ENCODE measurements around the gene PGRMC2.

PGRMC2 gene

GRCh38 chr4:128287141-128287870, at the start of gene PGRMC2:
PGRMC2 (minus strand) TSS chr4:128287813; CDS start chr4:128287790, 23 bp downstream.
- DNase-seq = no peak

- no peak for DNase-seq
These were observed 47.9 kb upstream of the PGRMC2 start for GRCh38 chr4:128335541-128335940.

- no peak for DNase-seq
These were observed 46.6 kb upstream of the PGRMC2 start for GRCh38 chr4:128334256-128334655.

- no peak for DNase-seq
These were observed 45.9 kb upstream of the PGRMC2 start for GRCh38 chr4:128333309-128334018.

- no peak for DNase-seq
These were observed 44.5 kb upstream of the PGRMC2 start for GRCh38 chr4:128332081-128332480.

- no peak for DNase-seq
These were observed 42.0 kb upstream of the PGRMC2 start for GRCh38 chr4:128329638-128330037.

GRCh38 chr4:128328106-128328505, 40.5 kb upstream of the PGRMC2 start:
- DNase-seq = no peak

- DNase-seq = no peak
These were observed 35.8 kb upstream of the PGRMC2 start for GRCh38 chr4:128323401-128323800.

GRCh38 chr4:128322986-128323385, 35.4 kb upstream of the PGRMC2 start:
- no peak for DNase-seq

GRCh38 chr4:128322311-128322710, 34.7 kb upstream of the PGRMC2 start:
- no peak for DNase-seq

- DNase-seq = no peak
These were observed 33.0 kb upstream of the PGRMC2 start for GRCh38 chr4:128320656-128321055.

- DNase-seq = no peak
These were observed 28.3 kb upstream of the PGRMC2 start for GRCh38 chr4:128315756-128316520.

GRCh38 chr4:128311659-128312403, 24.2 kb upstream of the PGRMC2 start:
- no peak for DNase-seq

- DNase-seq = no peak
These were observed 22.7 kb upstream of the PGRMC2 start for GRCh38 chr4:128310266-128310697.

GRCh38 chr4:128309585-128309984, 22.0 kb upstream of the PGRMC2 start:
- DNase-seq = no peak

GRCh38 chr4:128308986-128309385, 21.4 kb upstream of the PGRMC2 start:
- DNase-seq = no peak

GRCh38 chr4:128307123-128307571, 19.5 kb upstream of the PGRMC2 start:
- DNase-seq = no peak

GRCh38 chr4:128305942-128306341, 18.3 kb upstream of the PGRMC2 start:
- no peak for DNase-seq

GRCh38 chr4:128303986-128304385, 16.4 kb upstream of the PGRMC2 start:
- DNase-seq = no peak

GRCh38 chr4:128303405-128303785, 15.8 kb upstream of the PGRMC2 start:
- no peak for DNase-seq

- no peak for DNase-seq
These were observed 14.4 kb upstream of the PGRMC2 start for GRCh38 chr4:128301979-128302378.

- no peak for DNase-seq
These were observed 12.2 kb upstream of the PGRMC2 start for GRCh38 chr4:128299848-128300247.

GRCh38 chr4:128298852-128299251, 11.2 kb upstream of the PGRMC2 start:
- DNase-seq = no peak

Data from NCI-H1417 treated with DMSO at 0.1 percent for 48 hours (cell line).